CD14-positive monocyte (primary cell): ENCODE data around the gene KDM3A. TPM values are rescaled to one million over a fixed set of nuclear protein-coding genes. Genes with fewer than 3 reads are reported as not detected.

Experiments used
- DNase-seq, 3 donors: peaks; one replicate each; pipeline ENCODE4 v3.0.0-alpha.2; 2011 to 2022
- H2AFZ ChIP-seq: 2 replicates; pipeline ENCODE4 v1.6.0; 2012; ENCODE audit warnings: mild to moderate bottlenecking, low read depth, low read length, inconsistent platforms; ENCODE audit not compliant: insufficient read depth, poor library complexity, severe bottlenecking
- H3K27ac ChIP-seq, 2 donors: 1 replicate in 1 of 2; 2 replicates in 1 of 2; pipeline ENCODE4 v1.5.1; 2012 to 2013; ENCODE audit warnings: low read length in 2 of 2, control low read depth in 1 of 2, inconsistent platforms in 1 of 2, low read depth in 1 of 2, mild to moderate bottlenecking in 1 of 2
- H3K27me3 ChIP-seq, 2 donors: one replicate each; pipeline versions ENCODE4 v1.6.0 to v1.6.1; 2011 to 2013; ENCODE audit warnings: low read length in 2 of 2; ENCODE audit not compliant: control insufficient read depth in 2 of 2, insufficient read depth in 2 of 2
- H3K36me3 ChIP-seq, 2 donors: replicated peaks in 1 of 2; 1 replicate in 1 of 2; 2 replicates in 1 of 2; pipeline versions ENCODE4 v1.5.1 to v1.6.1; 2012 to 2013; ENCODE audit warnings: low read length in 2 of 2, control low read depth in 1 of 2, inconsistent platforms in 1 of 2, mild to moderate bottlenecking in 1 of 2; ENCODE audit not compliant: insufficient read depth in 2 of 2, control insufficient read depth in 1 of 2
- H3K4me1 ChIP-seq, 2 donors: 1 replicate in 1 of 2; 2 replicates in 1 of 2; pipeline versions ENCODE4 v1.5.1 to v1.6.1; 2012 to 2013; ENCODE audit warnings: low read length in 2 of 2, control low read depth in 1 of 2, inconsistent platforms in 1 of 2, mild to moderate bottlenecking in 1 of 2, moderate library complexity in 1 of 2; ENCODE audit not compliant: insufficient read depth in 2 of 2, control insufficient read depth in 1 of 2
- H3K4me2 ChIP-seq: replicated peaks from 2 replicates; pipeline ENCODE3; 2012; ENCODE audit warnings: low read length, moderate library complexity, mild to moderate bottlenecking; ENCODE audit not compliant: poor library complexity, severe bottlenecking; ENCODE audit errors: extremely low read depth
- H3K4me3 ChIP-seq, 3 experiments: fragments of 200-600 bp in 1 of 3; sonication (generic) in 1 of 3; replicated peaks in 1 of 3; 1 replicate in 2 of 3; 2 replicates in 1 of 3; pipeline ENCODE4 v1.5.1; 2011 to 2013; ENCODE audit warnings: low read length in 3 of 3, mild to moderate bottlenecking in 3 of 3, control low read depth in 2 of 3, low read depth in 2 of 3, inconsistent platforms in 1 of 3, moderate library complexity in 1 of 3
- H3K79me2 ChIP-seq: 2 replicates; pipeline ENCODE4 v1.6.0; 2012; ENCODE audit warnings: mild to moderate bottlenecking, control low read depth, inconsistent platforms, low read length, moderate library complexity; ENCODE audit not compliant: insufficient read depth
- H3K9ac ChIP-seq: 2 replicates; pipeline ENCODE4 v1.6.0; 2017; ENCODE audit warnings: low read length, mild to moderate bottlenecking; ENCODE audit not compliant: insufficient read depth, poor library complexity, severe bottlenecking
- H3K9me3 ChIP-seq, 2 donors: replicated peaks in 1 of 2; 1 replicate in 1 of 2; 2 replicates in 1 of 2; pipeline versions ENCODE4 v1.5.1 to v1.6.1; 2012 to 2013; ENCODE audit warnings: low read length in 2 of 2, control low read depth in 1 of 2; ENCODE audit not compliant: control insufficient read depth in 1 of 2, insufficient read depth in 1 of 2
- H4K20me1 ChIP-seq: 2 replicates; pipeline ENCODE4 v1.6.0; 2012; ENCODE audit warnings: mild to moderate bottlenecking, low read length, control low read depth, moderate library complexity; ENCODE audit not compliant: insufficient read depth
- H3K27ac Mint-ChIP-seq, 7 donors: one replicate each; pipeline ENCODE4 v1.8.0; 2020; ENCODE audit warnings: mild to moderate bottlenecking in 7 of 7, mixed read lengths in 7 of 7, moderate library complexity in 6 of 7, inconsistent platforms in 2 of 7
- H3K27me3 Mint-ChIP-seq, 3 donors: one replicate each; pipeline ENCODE4 v1.8.0; 2021 to 2022; ENCODE audit warnings: low read depth in 3 of 3, mild to moderate bottlenecking in 3 of 3, mixed read lengths in 3 of 3, moderate library complexity in 3 of 3, inconsistent platforms in 1 of 3
- H3K36me3 Mint-ChIP-seq, 2 donors: one replicate each; pipeline ENCODE4 v1.8.0; 2020; ENCODE audit warnings: mixed read lengths in 2 of 2, inconsistent platforms in 1 of 2, mild to moderate bottlenecking in 1 of 2
- H3K4me1 Mint-ChIP-seq: one replicate; pipeline ENCODE4 v1.8.0; 2020; ENCODE audit warnings: mild to moderate bottlenecking, mixed read lengths
- H3K4me3 Mint-ChIP-seq, 2 donors: one replicate each; pipeline ENCODE4 v1.8.0; 2020; ENCODE audit warnings: mild to moderate bottlenecking in 2 of 2, mixed read lengths in 2 of 2, moderate library complexity in 1 of 2
- H3K9me3 Mint-ChIP-seq, 7 donors: one replicate each; pipeline ENCODE4 v1.8.0; 2020 to 2022; ENCODE audit warnings: mixed read lengths in 7 of 7, mild to moderate bottlenecking in 6 of 7, moderate library complexity in 6 of 7, inconsistent platforms in 2 of 7
- WGBS: methylation state at CpG from one replicate; pipeline ENCODE4 v1.1.5; 2013; ENCODE audit warnings: missing lambda C conversion rate; ENCODE audit not compliant: insufficient coverage; 5-methylcytosine and 5-hydroxymethylcytosine counted together
- intact Hi-C, 2 donors: fragments of 100-400 bp; cut with micrococcal nuclease; formaldehyde crosslinking; loops; one replicate each; pipeline versions ENCODE4 v1.15.0 to v1.15.1; 2023
- polyA plus RNA-seq, 3 donors: library from polyadenylated mRNA; depleted of rRNA in 1 of 3; unstranded in 2 of 3; stranded (reverse) in 1 of 3; fragments of 300-500 nt in 2 of 3; fragments of >200 nt in 1 of 3; fragmentation: Illumina TruSeq in 2 of 3; gene quantifications; 1 replicate in 2 of 3; 2 replicates in 1 of 3; pipeline ENCODE4 v1.2.3, GENCODE V29; 2012 to 2021
- TF ChIP-seq, protein P1 (sequence below): fragments of 200-600 bp; IDR thresholded peaks from one replicate; pipeline ENCODE4 v1.8.0; 2022; ENCODE audit warnings: antibody characterized with exemption, mild to moderate bottlenecking

KDM3A gene
- polyA plus RNA-seq, 3 donors = 3.3 to 21.2 (median 7.4) TPM

DNA sequence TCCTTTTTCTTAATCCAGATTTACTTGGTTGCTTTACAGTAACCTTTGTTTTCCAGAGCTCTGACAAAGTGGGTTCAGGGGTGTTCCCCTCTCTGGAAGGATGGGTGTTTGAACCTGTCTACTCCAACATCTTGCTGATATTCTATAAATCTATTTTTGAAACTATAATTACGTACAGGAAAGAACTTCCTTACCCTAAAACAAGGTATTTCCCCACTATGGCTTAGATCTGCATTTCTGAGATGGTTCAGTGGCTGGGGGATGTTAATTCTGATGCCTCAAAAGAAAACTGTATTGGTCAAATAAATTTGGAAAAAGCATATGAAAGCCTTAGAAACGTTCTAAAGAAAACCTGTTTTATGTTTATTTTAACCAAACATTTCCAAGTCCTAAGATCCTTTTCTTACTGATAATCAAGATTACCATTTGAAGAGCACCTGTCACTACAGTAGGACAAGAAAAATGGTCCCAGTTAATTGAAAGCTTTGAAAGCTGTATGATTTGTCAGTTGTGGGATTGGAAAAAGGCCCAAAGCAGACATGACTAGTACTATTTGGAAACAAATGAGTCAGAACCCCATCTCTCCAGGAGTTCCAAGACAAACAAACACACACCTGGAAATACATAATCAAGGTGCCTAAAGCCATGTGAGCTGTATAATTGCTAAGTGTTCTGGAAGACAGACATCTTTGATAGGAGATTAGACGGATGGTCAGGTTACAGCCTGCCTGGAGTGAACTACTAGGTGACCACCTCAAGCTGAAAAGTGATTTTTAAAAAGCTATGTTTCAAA, 57.5 kb downstream of the KDM3A start:
- H3K36me3 ChIP-seq = peaks cover 41 to 90% of the 10 kb centered on the region in 2 donors
- no peaks in the 10 kb centered on the region for H3K27me3 Mint-ChIP-seq
- H3K27ac Mint-ChIP-seq = no peak overlapping the region
- TF ChIP-seq, protein P1, sequence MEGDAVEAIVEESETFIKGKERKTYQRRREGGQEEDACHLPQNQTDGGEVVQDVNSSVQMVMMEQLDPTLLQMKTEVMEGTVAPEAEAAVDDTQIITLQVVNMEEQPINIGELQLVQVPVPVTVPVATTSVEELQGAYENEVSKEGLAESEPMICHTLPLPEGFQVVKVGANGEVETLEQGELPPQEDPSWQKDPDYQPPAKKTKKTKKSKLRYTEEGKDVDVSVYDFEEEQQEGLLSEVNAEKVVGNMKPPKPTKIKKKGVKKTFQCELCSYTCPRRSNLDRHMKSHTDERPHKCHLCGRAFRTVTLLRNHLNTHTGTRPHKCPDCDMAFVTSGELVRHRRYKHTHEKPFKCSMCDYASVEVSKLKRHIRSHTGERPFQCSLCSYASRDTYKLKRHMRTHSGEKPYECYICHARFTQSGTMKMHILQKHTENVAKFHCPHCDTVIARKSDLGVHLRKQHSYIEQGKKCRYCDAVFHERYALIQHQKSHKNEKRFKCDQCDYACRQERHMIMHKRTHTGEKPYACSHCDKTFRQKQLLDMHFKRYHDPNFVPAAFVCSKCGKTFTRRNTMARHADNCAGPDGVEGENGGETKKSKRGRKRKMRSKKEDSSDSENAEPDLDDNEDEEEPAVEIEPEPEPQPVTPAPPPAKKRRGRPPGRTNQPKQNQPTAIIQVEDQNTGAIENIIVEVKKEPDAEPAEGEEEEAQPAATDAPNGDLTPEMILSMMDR = no peak
- H3K36me3 Mint-ChIP-seq = peaks cover 90 to 98% of the 10 kb centered on the region in 2 donors
- no peak overlapping the region for H3K9ac ChIP-seq
- no peaks in the 10 kb centered on the region for H3K4me1 ChIP-seq
- no peak overlapping the region for H3K4me3 Mint-ChIP-seq
- H3K4me3 ChIP-seq = no peak overlapping the region
- no peaks in the 10 kb centered on the region for H3K27me3 ChIP-seq
- no peaks in the 10 kb centered on the region for H4K20me1 ChIP-seq
- no peak overlapping the region for H3K27ac ChIP-seq
- intact Hi-C loops = no loop called here
- DNase-seq = no peak
- H3K9me3 ChIP-seq = peaks cover 25 to 35% of the 10 kb centered on the region in 2 donors
- H3K4me1 Mint-ChIP-seq = no peaks in the 10 kb centered on the region
- WGBS = 100% methylated on average over 1 of the region's 3 CpGs
- H3K9me3 Mint-ChIP-seq = peaks cover 28 to 44% (median 38%) of the 10 kb centered on the region in 7 donors
- no peaks in the 10 kb centered on the region for H3K79me2 ChIP-seq
- H2AFZ ChIP-seq = no peak overlapping the region
- no peak overlapping the region for H3K4me2 ChIP-seq

DNA sequence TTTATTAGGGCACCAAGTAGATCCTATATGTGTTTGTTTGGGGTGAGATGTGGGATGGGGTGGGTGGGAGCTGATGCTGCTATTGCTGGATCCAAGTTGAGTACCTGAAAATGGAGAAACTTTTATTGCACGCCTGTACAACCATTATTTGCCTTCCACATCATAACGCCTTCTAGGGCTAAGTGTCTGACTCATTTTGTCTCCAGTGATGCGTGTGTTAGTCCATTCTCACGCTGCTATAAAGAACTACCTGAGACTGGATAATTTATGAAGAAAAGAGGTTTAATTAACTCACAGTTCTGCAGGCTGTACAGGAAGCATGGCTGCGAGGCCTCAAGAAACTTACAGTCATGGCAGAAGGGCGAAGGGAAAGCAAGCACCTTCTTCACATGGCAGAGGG, 58.2 kb downstream of the KDM3A start:
- H3K4me3 ChIP-seq = no peak overlapping the region
- H3K27ac ChIP-seq = no peak overlapping the region
- H3K27ac Mint-ChIP-seq = peak overlapping the region in 1 of 7 donors; percentile 13
- peaks cover 25 to 35% of the 10 kb centered on the region in 2 donors for H3K9me3 ChIP-seq
- peaks cover 43 to 90% of the 10 kb centered on the region in 2 donors for H3K36me3 ChIP-seq
- no peak overlapping the region for H3K4me2 ChIP-seq
- H3K79me2 ChIP-seq = no peaks in the 10 kb centered on the region
- peaks cover 28 to 44% (median 38%) of the 10 kb centered on the region in 7 donors for H3K9me3 Mint-ChIP-seq
- no peak for DNase-seq
- 100% methylated on average over 2 of the region's 6 CpGs for WGBS
- no peak overlapping the region for H3K4me3 Mint-ChIP-seq
- H3K4me1 ChIP-seq = no peaks in the 10 kb centered on the region
- no peak overlapping the region for H3K9ac ChIP-seq
- H3K4me1 Mint-ChIP-seq = no peaks in the 10 kb centered on the region
- no peak overlapping the region for H2AFZ ChIP-seq
- TF ChIP-seq, protein P1 = no peak
- H3K27me3 Mint-ChIP-seq = no peaks in the 10 kb centered on the region
- no peaks in the 10 kb centered on the region for H3K27me3 ChIP-seq
- H4K20me1 ChIP-seq = no peaks in the 10 kb centered on the region
- peaks cover 92 to 98% of the 10 kb centered on the region in 2 donors for H3K36me3 Mint-ChIP-seq
- intact Hi-C loops = no loop called here
